ENCODE data around the gene PPP6R2. TPM values are rescaled to one million over a fixed set of nuclear protein-coding genes. Genes with fewer than 3 reads are reported as not detected.

PPP6R2 gene
- total RNA-seq, 1 experiment from 2014 or later, result 49.2 TPM

GRCh38 chr22:50337262-50338041 is 5.7 kb upstream of the PPP6R2 start:
- Histone ChIP-seq H4K20me1 (ENCODE audit: insufficient read depth) (no peaks in the 10 kb centered on the region), H2AFZ (no peak overlapping the region), H3F3A (ENCODE audit: insufficient read depth, low read depth) (peaks cover 59% of the 10 kb centered on the region), H3K36me3 (ENCODE audit: low read depth) (no peaks in the 10 kb centered on the region), H3K4me2 (no peak overlapping the region), H3K27me3 (ENCODE audit: insufficient read depth, low read depth) (no peaks in the 10 kb centered on the region), H3K27ac (no peak overlapping the region), H3K4me1 (replicated peaks; ENCODE audit: insufficient read depth) (0 out of 2 replicates have a peak, but pooled peaks cover 4% of the 10 kb centered on the region), H3K79me2 (ENCODE audit: low read depth) (no peaks in the 10 kb centered on the region), H3K9me3 (ENCODE audit: insufficient read depth, low read depth) (no peaks in the 10 kb centered on the region), H3K4me3 (no peak overlapping the region), H3K9me2 (ENCODE audit: insufficient read depth) (no peaks in the 10 kb centered on the region)
- no peak for DNase-seq
- ChIA-PET CTCF (no interaction called here), POLR2A (ENCODE audit: unreplicated experiment) (no interaction called here)
- TF ChIP-seq EZH2 (IDR thresholded peaks at IDR 0.05; ENCODE audit: low read depth) (no peak), CTCF (conservative IDR thresholded peaks at IDR 0.05) (no peak)
- no TSS peak for BruUV-seq (replicated peaks)
- intact Hi-C loops (cut with micrococcal nuclease; ENCODE audit: unreplicated experiment), result no loop called here

- no peak for DNase-seq
- H3K4me2 ChIP-seq, result no peak overlapping the region
These were observed 5.0 kb upstream of the PPP6R2 start for GRCh38 chr22:50338042-50338573.

More at GRCh38 chr22:50338042-50338573, 5.0 kb upstream of the PPP6R2 start:
- no peaks in the 10 kb centered on the region for H3K36me3 ChIP-seq (ENCODE audit: low read depth)
- no peaks in the 10 kb centered on the region for H3K9me2 ChIP-seq (ENCODE audit: insufficient read depth)
- ChIA-PET CTCF (no interaction called here), POLR2A (ENCODE audit: unreplicated experiment) (no interaction called here)
- no peak overlapping the region for H2AFZ ChIP-seq
- no peak overlapping the region for H3K4me3 ChIP-seq
- BruUV-seq (replicated peaks), result no TSS peak
- H3K9me3 ChIP-seq (ENCODE audit: insufficient read depth, low read depth), result no peaks in the 10 kb centered on the region
- H3F3A ChIP-seq (ENCODE audit: insufficient read depth, low read depth), result peaks cover 61% of the 10 kb centered on the region
- no peak for TF ChIP-seq EZH2 (IDR thresholded peaks at IDR 0.05; ENCODE audit: low read depth)
- no peak for TF ChIP-seq CTCF (conservative IDR thresholded peaks at IDR 0.05)
- 0 out of 2 replicates have a peak, but pooled peaks cover 4% of the 10 kb centered on the region for H3K4me1 ChIP-seq (replicated peaks; ENCODE audit: insufficient read depth)
- no peaks in the 10 kb centered on the region for H3K27me3 ChIP-seq (ENCODE audit: insufficient read depth, low read depth)
- H4K20me1 ChIP-seq (ENCODE audit: insufficient read depth), result no peaks in the 10 kb centered on the region
- intact Hi-C loops (cut with micrococcal nuclease; ENCODE audit: unreplicated experiment), result no loop called here
- no peaks in the 10 kb centered on the region for H3K79me2 ChIP-seq (ENCODE audit: low read depth)
- peak overlapping the region; percentile 19; the same call in 1 of the 2 replicates for H3K27ac ChIP-seq
